ENCODE measurements around the gene ABCA7.
A peak's percentile ranks its signal among the peaks of the same experiment; 100 is the strongest.

The ABCA7 gene

GRCh38 chr19:1041835-1042685 is 2.2 kb downstream of the ABCA7 start:
- no peak for DNase-seq

GRCh38 chr19:1042689-1043511 is 3.0 kb downstream of the ABCA7 start:
- DNase-seq: no peak

- DNase-seq: peak; percentile 92
Measured at GRCh38 chr19:1045247-1045603, 5.3 kb downstream of the ABCA7 start.

GRCh38 chr19:1046117-1046626 is 6.3 kb downstream of the ABCA7 start:
- DNase-seq: no peak

GRCh38 chr19:1046836-1047695 is 7.2 kb downstream of the ABCA7 start:
- DNase-seq: no peak

GRCh38 chr19:1047696-1048147 is 7.8 kb downstream of the ABCA7 start:
- DNase-seq: no peak

- DNase-seq: no peak
Measured at GRCh38 chr19:1049106-1049505, 9.2 kb downstream of the ABCA7 start.

GRCh38 chr19:1049800-1050199 is 9.9 kb downstream of the ABCA7 start:
- DNase-seq: no peak

GRCh38 chr19:1050989-1051788 is 11.3 kb downstream of the ABCA7 start:
- DNase-seq: no peak

- no peak for DNase-seq
Measured at GRCh38 chr19:1051791-1052190, 11.9 kb downstream of the ABCA7 start.

- DNase-seq: no peak
Measured at GRCh38 chr19:1052349-1052975, 12.6 kb downstream of the ABCA7 start.

GRCh38 chr19:1053176-1054101 is 13.5 kb downstream of the ABCA7 start:
- DNase-seq: no peak

GRCh38 chr19:1054102-1055027 is 14.5 kb downstream of the ABCA7 start:
- DNase-seq: no peak

GRCh38 chr19:1055028-1055425 is 15.1 kb downstream of the ABCA7 start:
- DNase-seq: no peak

GRCh38 chr19:1055886-1056620 is 16.1 kb downstream of the ABCA7 start:
- no peak for DNase-seq

- DNase-seq: peak; percentile 76
Measured at GRCh38 chr19:1057176-1057855, 17.4 kb downstream of the ABCA7 start.

GRCh38 chr19:1058112-1058511 is 18.2 kb downstream of the ABCA7 start:
- DNase-seq: no peak

GRCh38 chr19:1060689-1061088 is 20.8 kb downstream of the ABCA7 start:
- no peak for DNase-seq
